ENCODE results near the gene NRXN3. TPM values are rescaled to one million over a fixed set of nuclear protein-coding genes. Genes with fewer than 3 reads are reported as not detected.

NRXN3 gene
- total RNA-seq, 1 experiment from 2014 or later = not detected

- no peak overlapping the region for H3K9ac ChIP-seq (ENCODE audit: low read length)
- ChIA-PET POLR2A (no interaction called here), CTCF (no interaction called here), RAD21 (ENCODE audit: low non-redundant PET in 1 of 2, low total read pairs in 2 of 2, uncharacterized antibody in 2 of 2, unreplicated experiment in 2 of 2) (no interaction called here)
- no peak for ATAC-seq
- no peaks in the 10 kb centered on the region for H3K9me2 ChIP-seq (ENCODE audit: insufficient read depth)
- no peaks in the 10 kb centered on the region for H3K79me2 ChIP-seq (ENCODE audit: insufficient read depth, low read length)
- H3K27ac ChIP-seq (ENCODE audit: low read depth, low read length) = no peak overlapping the region
- no peaks in the 10 kb centered on the region for H3K4me1 ChIP-seq (ENCODE audit: control insufficient read depth in 1 of 2, insufficient read depth in 2 of 2, low read length in 2 of 2)
- TF ChIP-seq POLR2AphosphoS5 (IDR thresholded peaks at IDR 0.05; ENCODE audit: low read depth, low read length) = no peak
- no peak for TF ChIP-seq REST (IDR thresholded peaks at IDR 0.05; ENCODE audit: low read depth)
- no peak for TF ChIP-seq SIN3A (IDR thresholded peaks at IDR 0.05; ENCODE audit: low read depth)
- TF ChIP-seq CBX3 (IDR thresholded peaks at IDR 0.05; ENCODE audit: low read depth) = no peak
- no peak for TF ChIP-seq JUND (IDR thresholded peaks at IDR 0.05)
- TF ChIP-seq ZNF274 (IDR thresholded peaks at IDR 0.05; ENCODE audit: low read depth, low read length) = no peak
- TF ChIP-seq EGR1 (IDR thresholded peaks at IDR 0.05; ENCODE audit: low read depth) = no peak
- TF ChIP-seq CEBPB (IDR thresholded peaks at IDR 0.05; ENCODE audit: low read depth) = no peak
- no peak for TF ChIP-seq RAD21 (IDR thresholded peaks at IDR 0.05; ENCODE audit: low read depth)
- TF ChIP-seq POLR2A (IDR thresholded peaks at IDR 0.05; ENCODE audit: borderline replicate concordance, extremely low read depth, insufficient read depth, insufficient read length) = no peak
- TF ChIP-seq MAX (IDR thresholded peaks at IDR 0.05) = no peak
- TF ChIP-seq EZH2phosphoT487 (IDR thresholded peaks at IDR 0.05; ENCODE audit: borderline replicate concordance) = no peak
- no peak for TF ChIP-seq CTCF (IDR thresholded peaks at IDR 0.05 in 2 of 3, conservative IDR thresholded peaks at IDR 0.05 in 1 of 3; ENCODE audit: borderline replicate concordance in 1 of 3, insufficient read depth in 1 of 3, low read depth in 2 of 3, low read length in 2 of 3)
- no peak for TF ChIP-seq SP1 (IDR thresholded peaks at IDR 0.05; ENCODE audit: low read depth)
- no peak for TF ChIP-seq TCF7L2 (IDR thresholded peaks at IDR 0.05; ENCODE audit: borderline replicate concordance, extremely low read depth, insufficient read depth, insufficient read length)
- no peak for TF ChIP-seq FOSL1 (IDR thresholded peaks at IDR 0.05; ENCODE audit: low read depth)
- no peak overlapping the region for H2AFZ ChIP-seq (ENCODE audit: low read depth, low read length, poor library complexity, severe bottlenecking)
- H3K27me3 ChIP-seq (ENCODE audit: insufficient read depth, low read length) = no peaks in the 10 kb centered on the region
- H3K4me2 ChIP-seq (ENCODE audit: low read length) = no peak overlapping the region
- intact Hi-C loops (cut with micrococcal nuclease) = no loop called here
- no peaks in the 10 kb centered on the region for H3K36me3 ChIP-seq (ENCODE audit: control insufficient read depth in 1 of 2, insufficient read depth in 2 of 2, low read length in 2 of 2)
- H3K9me3 ChIP-seq (ENCODE audit: control insufficient read depth in 1 of 2, insufficient read depth in 1 of 2, low read depth in 1 of 2, low read length in 2 of 2) = no peaks in the 10 kb centered on the region; a peak in 1 of 4 replicates
- no TSS peak for BruUV-seq (replicated peaks)
- no peak for DNase-seq (ENCODE audit: low read depth, low spot score)
- no peak overlapping the region for H3K4me3 ChIP-seq (replicated peaks in 1 of 2; ENCODE audit: low read depth in 1 of 2, low read length in 2 of 2)
- H4K20me1 ChIP-seq (ENCODE audit: insufficient read depth) = no peaks in the 10 kb centered on the region
Observed at GRCh38 chr14:78752518-78753188, 582.5 kb downstream of the NRXN3 start.

Data from HCT116 (cell line).